ENCODE results near the gene TSEN15.

The TSEN15 gene

DNA sequence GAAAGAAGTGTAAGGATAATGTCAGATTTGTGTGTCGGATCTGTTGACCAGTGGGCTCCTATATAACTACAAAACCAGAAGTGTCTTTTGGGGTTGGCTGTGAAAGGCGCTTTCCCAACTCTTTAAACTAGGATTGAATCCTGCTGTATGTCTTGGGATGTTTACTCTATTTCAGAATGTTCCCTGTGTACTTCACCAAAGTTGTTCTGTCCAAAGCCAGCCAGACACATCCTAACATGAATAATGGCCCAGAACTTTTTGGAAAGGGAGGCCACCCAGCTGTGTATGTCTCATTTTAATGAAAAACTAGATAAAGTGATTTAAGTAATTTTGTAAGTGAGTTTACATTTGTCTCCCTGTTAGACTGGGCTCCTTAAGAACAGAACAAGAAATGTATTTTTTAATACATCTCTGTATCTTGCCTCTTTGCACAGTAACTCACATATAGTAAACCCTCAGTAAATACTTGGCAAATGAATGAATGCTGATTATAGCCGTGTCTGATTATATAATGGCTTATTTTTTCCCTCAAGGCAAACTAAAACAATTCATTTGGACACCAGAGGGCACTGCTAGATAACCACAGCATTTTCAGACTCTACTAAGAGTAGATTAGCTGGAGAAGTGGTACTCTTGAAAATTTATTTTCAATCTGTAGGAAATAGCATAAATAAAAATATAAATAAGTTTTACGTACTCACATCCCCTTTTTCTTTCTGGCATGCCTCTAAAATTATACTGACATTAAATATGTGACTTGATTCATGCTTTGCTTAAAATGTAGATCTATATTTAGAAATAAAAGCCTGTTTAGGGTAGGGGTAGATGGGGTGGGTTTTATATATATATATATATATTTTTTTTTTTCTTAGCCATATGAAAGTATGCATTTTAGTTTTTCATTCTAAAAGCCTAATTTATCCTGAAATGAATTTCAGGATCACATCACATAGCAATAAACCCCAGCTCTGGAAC, 23.8 kb downstream of the TSEN15 start:
- TF ChIP-seq, protein P1, sequence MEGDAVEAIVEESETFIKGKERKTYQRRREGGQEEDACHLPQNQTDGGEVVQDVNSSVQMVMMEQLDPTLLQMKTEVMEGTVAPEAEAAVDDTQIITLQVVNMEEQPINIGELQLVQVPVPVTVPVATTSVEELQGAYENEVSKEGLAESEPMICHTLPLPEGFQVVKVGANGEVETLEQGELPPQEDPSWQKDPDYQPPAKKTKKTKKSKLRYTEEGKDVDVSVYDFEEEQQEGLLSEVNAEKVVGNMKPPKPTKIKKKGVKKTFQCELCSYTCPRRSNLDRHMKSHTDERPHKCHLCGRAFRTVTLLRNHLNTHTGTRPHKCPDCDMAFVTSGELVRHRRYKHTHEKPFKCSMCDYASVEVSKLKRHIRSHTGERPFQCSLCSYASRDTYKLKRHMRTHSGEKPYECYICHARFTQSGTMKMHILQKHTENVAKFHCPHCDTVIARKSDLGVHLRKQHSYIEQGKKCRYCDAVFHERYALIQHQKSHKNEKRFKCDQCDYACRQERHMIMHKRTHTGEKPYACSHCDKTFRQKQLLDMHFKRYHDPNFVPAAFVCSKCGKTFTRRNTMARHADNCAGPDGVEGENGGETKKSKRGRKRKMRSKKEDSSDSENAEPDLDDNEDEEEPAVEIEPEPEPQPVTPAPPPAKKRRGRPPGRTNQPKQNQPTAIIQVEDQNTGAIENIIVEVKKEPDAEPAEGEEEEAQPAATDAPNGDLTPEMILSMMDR (IDR thresholded peaks at IDR 0.05; ENCODE audit: insufficient read depth, low read length, missing control alignments), result peak; percentile 45
- ChIA-PET POLR2A (no interaction called here), CTCF (interaction anchor here (0.9 to 6.8 kb wide), 11 partner anchors 9 to 616 kb away, joined by 3 to 64 read pairs (median 4); no protein-coding TSS in a partner anchor)
- no peak for DNase-seq (ENCODE audit: low read depth, low spot score)
- H3K4me3 ChIP-seq (ENCODE audit: low read depth, low read length), result no peak overlapping the region

DNA sequence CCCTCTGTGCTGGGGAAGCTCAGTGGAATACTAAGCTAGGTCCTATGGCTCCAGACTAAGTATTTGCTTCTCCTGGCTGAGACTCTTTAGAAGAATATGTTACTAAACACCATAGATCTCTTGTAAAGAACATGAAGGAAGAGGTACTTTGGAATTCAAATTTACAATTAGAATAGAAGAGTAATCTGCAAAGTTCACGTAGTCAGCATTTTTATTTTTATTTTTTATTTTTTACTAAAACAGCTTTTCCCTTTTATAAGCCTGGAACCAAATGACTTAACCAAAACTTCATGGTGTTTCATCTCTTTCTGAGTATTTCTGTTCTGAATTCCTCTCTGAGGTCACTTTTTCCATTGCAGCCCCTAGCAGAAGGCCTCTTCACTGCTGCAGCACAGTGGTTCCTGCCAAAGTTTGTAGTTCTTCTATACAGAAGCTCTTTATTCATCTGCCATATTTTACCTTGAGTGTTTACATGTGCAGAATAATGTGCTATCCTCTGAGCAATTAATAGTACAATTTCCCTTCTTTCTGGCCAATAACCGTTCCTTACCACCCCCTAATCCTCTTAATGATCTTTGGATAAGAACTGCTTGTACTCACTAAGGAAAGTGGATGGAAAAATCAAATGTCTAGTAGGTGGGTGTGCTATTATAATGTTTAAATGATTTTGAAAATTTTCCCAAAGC, 27.2 kb downstream of the TSEN15 start:
- CTCF ChIA-PET, result interaction anchor here (1.0 to 6.8 kb wide), 7 partner anchors 14 to 615 kb away, joined by 4 to 64 read pairs (median 5); no protein-coding TSS in a partner anchor
- DNase-seq (ENCODE audit: low read depth, low spot score), result no peak
- TF ChIP-seq, protein P1 (IDR thresholded peaks at IDR 0.05; ENCODE audit: insufficient read depth, low read length, missing control alignments), result no peak
- H3K4me3 ChIP-seq (ENCODE audit: low read depth, low read length), result no peak overlapping the region
- POLR2A ChIA-PET, result no interaction called here

DNA sequence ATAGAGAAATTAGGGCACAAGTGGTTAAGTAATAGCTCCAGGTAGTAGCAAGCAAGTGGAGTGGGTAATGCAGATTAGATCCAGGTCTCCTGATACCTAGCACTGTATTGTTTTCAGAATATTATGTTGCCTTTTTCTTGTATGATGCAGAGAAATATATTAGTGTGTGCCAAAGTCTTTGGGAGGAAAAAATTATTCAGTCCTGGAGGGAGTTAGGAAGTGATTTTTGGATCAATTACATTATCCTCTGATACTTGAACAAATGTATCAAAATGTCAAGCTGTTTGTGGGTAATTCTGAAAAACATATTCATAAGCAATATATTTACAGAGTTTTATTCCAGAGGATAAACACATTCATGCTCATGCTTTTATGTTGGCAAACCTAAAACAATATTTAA, 28.8 kb downstream of the TSEN15 start:
- ChIA-PET CTCF (interaction anchor here (1.5 to 1.6 kb wide), 2 partner anchors 142 to 483 kb away, joined by 3 to 9 read pairs; no protein-coding TSS in a partner anchor), POLR2A (no interaction called here)
- DNase-seq (ENCODE audit: low read depth, low spot score), result no peak
- TF ChIP-seq, protein P1 (IDR thresholded peaks at IDR 0.05; ENCODE audit: insufficient read depth, low read length, missing control alignments), result no peak
- no peak overlapping the region for H3K4me3 ChIP-seq (ENCODE audit: low read depth, low read length)

DNA sequence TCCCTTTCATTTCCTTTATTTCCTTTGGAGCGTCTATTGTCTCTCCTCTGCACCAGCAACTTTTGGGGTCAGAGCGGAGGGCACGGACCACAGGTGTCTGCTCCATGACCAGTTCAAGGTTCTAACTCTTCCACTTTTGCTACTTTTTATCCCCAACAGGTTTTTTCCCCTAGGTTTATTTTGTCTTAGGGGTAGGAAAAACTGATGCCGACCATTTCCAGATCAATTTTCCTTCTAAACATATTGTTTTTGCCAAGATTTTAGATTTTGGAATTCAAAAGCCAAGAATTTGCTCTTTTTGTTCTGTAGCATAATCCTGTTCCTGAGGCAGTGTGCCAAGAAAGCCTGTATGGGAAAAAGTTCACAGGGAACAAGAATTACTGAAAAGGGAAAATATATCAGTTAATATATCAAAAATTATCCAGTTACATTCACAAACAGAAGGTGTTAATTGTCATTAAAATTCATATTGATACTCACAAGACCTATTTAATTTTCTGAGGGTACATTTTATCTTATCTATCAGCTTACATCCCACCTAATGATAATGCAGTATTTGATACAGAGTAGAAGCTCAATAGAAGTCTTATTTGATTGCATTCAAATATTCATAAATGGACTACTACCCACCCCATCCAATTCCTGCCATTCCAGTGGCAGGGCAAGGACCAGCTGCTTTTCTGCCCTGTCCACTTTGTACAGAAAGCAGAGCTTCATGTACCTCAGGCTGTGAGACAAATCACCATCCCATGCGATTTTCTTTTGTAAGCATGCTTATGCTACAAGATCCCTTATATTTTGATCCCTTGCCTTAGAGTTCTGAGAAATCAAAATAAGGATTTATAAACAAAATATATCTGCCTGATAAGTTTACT, 31.2 kb downstream of the TSEN15 start:
- TF ChIP-seq, protein P1 (IDR thresholded peaks at IDR 0.05; ENCODE audit: insufficient read depth, low read length, missing control alignments), result no peak
- POLR2A ChIA-PET, result no interaction called here
- DNase-seq (ENCODE audit: low read depth, low spot score), result no peak
- CTCF ChIA-PET, result interaction anchor here (1.0 to 1.9 kb wide), 3 partner anchors 12 to 581 kb away, joined by 3 to 9 read pairs (median 5); no protein-coding TSS in a partner anchor
- no peak overlapping the region for H3K4me3 ChIP-seq (ENCODE audit: low read depth, low read length)

DNA sequence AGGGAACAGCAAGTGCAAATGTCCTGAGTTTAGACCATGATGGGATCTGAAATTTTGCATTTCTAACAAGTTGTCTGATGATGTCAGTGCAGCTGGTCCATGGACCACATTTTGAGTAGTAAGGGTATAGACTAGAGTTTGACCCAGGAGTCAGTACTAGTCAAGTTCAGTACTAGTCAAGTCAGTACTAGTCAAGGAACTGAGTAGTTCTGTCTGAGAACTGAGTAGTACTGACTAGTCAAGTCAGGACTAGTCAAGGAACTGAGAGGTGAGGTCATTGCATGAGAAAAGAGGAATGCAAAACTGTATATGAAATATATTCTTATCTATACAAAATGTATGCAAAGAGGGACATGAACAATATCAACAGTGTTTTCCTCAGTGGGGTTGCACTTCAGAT, 34.1 kb downstream of the TSEN15 start:
- ChIA-PET POLR2A (no interaction called here), CTCF (interaction anchor here (3.0 kb wide), 1 partner anchor 9 kb away, joined by 8 read pairs; no protein-coding TSS in a partner anchor)
- no peak for DNase-seq (ENCODE audit: low read depth, low spot score)
- no peak overlapping the region for H3K4me3 ChIP-seq (ENCODE audit: low read depth, low read length)
- TF ChIP-seq, protein P1 (IDR thresholded peaks at IDR 0.05; ENCODE audit: insufficient read depth, low read length, missing control alignments), result no peak
